ENCODE data around the gene FAM149B1.
A peak's percentile ranks its signal among the peaks of the same experiment; 100 is the strongest.

Gene FAM149B1

GRCh38 chr10:73167783-73168464 lies at the start of gene FAM149B1, which contains the start of gene ECD:
Gene FAM149B1, plus strand, starts transcription at chr10:73168119. Its CDS starts 221 bp downstream, at chr10:73168340.
Gene ECD, minus strand, starts transcription at chr10:73168008. Its CDS starts 4,071 bp downstream, at chr10:73163937.
- TF ChIP-seq POLR2A (IDR thresholded peaks at IDR 0.05; ENCODE audit: extremely low read depth, insufficient read length) = peak; percentile 97
- no peak for TF ChIP-seq CTCF (IDR thresholded peaks at IDR 0.05; ENCODE audit: low read depth, low read length)
- H3K4me3 ChIP-seq (ENCODE audit: low read depth, low read length) = peak within 1 kb of the TSS; percentile 93
- peak; percentile 96 for DNase-seq (ENCODE audit: low read depth)

GRCh38 chr10:73119457-73119856 lies 48.5 kb upstream of the FAM149B1 start:
- no peak for TF ChIP-seq MYC (IDR thresholded peaks at IDR 0.05; ENCODE audit: low read depth, low read length)
- TF ChIP-seq POLR2A (IDR thresholded peaks at IDR 0.05; ENCODE audit: extremely low read depth, insufficient read length) = no peak
- no peak for TF ChIP-seq MAX (IDR thresholded peaks at IDR 0.05; ENCODE audit: low read depth, low read length)
- TF ChIP-seq CTCF (IDR thresholded peaks at IDR 0.05; ENCODE audit: low read depth, low read length) = no peak
- H3K4me3 ChIP-seq (ENCODE audit: low read depth, low read length) = no peak overlapping the region
- DNase-seq (ENCODE audit: low read depth) = no peak

GRCh38 chr10:73119952-73120351 lies 48.0 kb upstream of the FAM149B1 start:
- DNase-seq (ENCODE audit: low read depth) = no peak
- TF ChIP-seq MYC (IDR thresholded peaks at IDR 0.05; ENCODE audit: low read depth, low read length) = no peak
- no peak for TF ChIP-seq CTCF (IDR thresholded peaks at IDR 0.05; ENCODE audit: low read depth, low read length)
- no peak for TF ChIP-seq MAX (IDR thresholded peaks at IDR 0.05; ENCODE audit: low read depth, low read length)
- TF ChIP-seq POLR2A (IDR thresholded peaks at IDR 0.05; ENCODE audit: extremely low read depth, insufficient read length) = no peak
- H3K4me3 ChIP-seq (ENCODE audit: low read depth, low read length) = no peak overlapping the region

GRCh38 chr10:73126343-73126742 lies 41.6 kb upstream of the FAM149B1 start:
- no peak overlapping the region for H3K4me3 ChIP-seq (ENCODE audit: low read depth, low read length)
- no peak for DNase-seq (ENCODE audit: low read depth)
- TF ChIP-seq MYC (IDR thresholded peaks at IDR 0.05; ENCODE audit: low read depth, low read length) (no peak), CTCF (IDR thresholded peaks at IDR 0.05; ENCODE audit: low read depth, low read length) (no peak)

GRCh38 chr10:73131301-73131700 lies 36.6 kb upstream of the FAM149B1 start:
- no peak for DNase-seq (ENCODE audit: low read depth)
- no peak overlapping the region for H3K4me3 ChIP-seq (ENCODE audit: low read depth, low read length)
- no peak for TF ChIP-seq CTCF (IDR thresholded peaks at IDR 0.05; ENCODE audit: low read depth, low read length)
- TF ChIP-seq POLR2A (IDR thresholded peaks at IDR 0.05; ENCODE audit: extremely low read depth, insufficient read length) = no peak
- no peak for TF ChIP-seq MAX (IDR thresholded peaks at IDR 0.05; ENCODE audit: low read depth, low read length)
- no peak for TF ChIP-seq MYC (IDR thresholded peaks at IDR 0.05; ENCODE audit: low read depth, low read length)

Data from NB4 (cell line).